ENCODE measurements around the gene HTR1B. TPM values are rescaled to one million over a fixed set of nuclear protein-coding genes. Genes with fewer than 3 reads are reported as not detected.

HTR1B gene
- total and polyA plus RNA-seq, 2 donors (not counting 3 experiments of a cell fraction or from before 2014, with no cell fraction given), result 57.5 to 68.7 TPM

- TF ChIP-seq POLR2AphosphoS5 (IDR thresholded peaks at IDR 0.05; ENCODE audit: insufficient read depth, low read depth, low read length) (no peak), CTCF (IDR thresholded peaks at IDR 0.05; ENCODE audit: extremely low read depth in 1 of 2, insufficient read depth in 1 of 2, low read depth in 1 of 2, low read length in 2 of 2) (no peak), MAX (IDR thresholded peaks at IDR 0.05; ENCODE audit: insufficient read depth, insufficient read length) (no peak), JUN (IDR thresholded peaks at IDR 0.05; ENCODE audit: borderline replicate concordance, insufficient read depth, insufficient read length, low read depth) (no peak), FOS (IDR thresholded peaks at IDR 0.05; ENCODE audit: borderline replicate concordance, insufficient read depth, low read length) (no peak), MYC (IDR thresholded peaks at IDR 0.05; ENCODE audit: low read depth, low read length) (no peak), EZH2 (IDR thresholded peaks at IDR 0.05; ENCODE audit: borderline replicate concordance, low read depth, low read length, severe bottlenecking) (no peak), POLR2A (IDR thresholded peaks at IDR 0.05; ENCODE audit: low read depth, low read length) (no peak), GATA2 (IDR thresholded peaks at IDR 0.05; ENCODE audit: insufficient read depth, insufficient read length, low read depth, low read length) (no peak)
- Histone ChIP-seq H3K9ac (replicated peaks; ENCODE audit: extremely low read depth, insufficient read depth, low read length) (no peak overlapping the region), H3K4me1 (ENCODE audit: control insufficient read depth, extremely low read depth, insufficient read depth, low read length) (no peaks in the 10 kb centered on the region), H2AFZ (ENCODE audit: low read depth, low read length) (no peak overlapping the region), H3K4me2 (ENCODE audit: insufficient read depth, low read length) (no peak overlapping the region), H4K20me1 (replicated peaks; ENCODE audit: control insufficient read depth, extremely low read depth, insufficient read depth, low read length) (no peaks in the 10 kb centered on the region), H3K36me3 (ENCODE audit: control insufficient read depth in 2 of 2, extremely low read depth in 1 of 2, insufficient read depth in 2 of 2, low read length in 2 of 2) (no peaks in the 10 kb centered on the region), H3K79me2 (ENCODE audit: control insufficient read depth, insufficient read depth, low read length) (no peaks in the 10 kb centered on the region), H3K9me3 (replicated peaks; ENCODE audit: control insufficient read depth, insufficient read depth, low read length) (no peaks in the 10 kb centered on the region), H3K4me3 (replicated peaks in 1 of 3; ENCODE audit: insufficient read depth in 1 of 3, low read depth in 1 of 3, low read length in 3 of 3) (no peak overlapping the region), H3K27me3 (ENCODE audit: control insufficient read depth in 2 of 2, insufficient read depth in 2 of 2, low read length in 2 of 2) (no peaks in the 10 kb centered on the region), H3K9me1 (replicated peaks; ENCODE audit: control insufficient read depth, extremely low read depth, insufficient read depth, low read length) (no peaks in the 10 kb centered on the region), H3K27ac (ENCODE audit: insufficient read depth, low read depth, low read length) (no peak overlapping the region)
- no TSS peak for BruUV-seq (replicated peaks)
- dilution Hi-C loops (cut with MboI; ENCODE audit: extremely low pct_ligation_motif_present, low sequenced_read_pairs), result no loop called here
- ChIA-PET POLR2A (no interaction called here), CTCF (interaction anchor here (1.3 kb wide), 1 partner anchor 49 kb away, joined by 3 read pairs; no protein-coding TSS in a partner anchor)
- DNase-seq (ENCODE audit: low read depth, low spot score), result no peak
- FAIRE-seq, result no peak
- intact Hi-C loops (cut with micrococcal nuclease), result no loop called here
Observed at GRCh38 chr6:77425216-77425615, 38.1 kb downstream of the HTR1B start.
